Hepatocyte (in vitro differentiated cells): ENCODE measurements around the gene NAV2. TPM values are rescaled to one million over a fixed set of nuclear protein-coding genes. Genes with fewer than 3 reads are reported as not detected.

Experiments
- DNase-seq: peaks from one replicate; pipeline ENCODE4 v3.0.0-alpha.2; 2016; ENCODE audit warnings: low spot score
- H2AFZ ChIP-seq: fragments of 200-600 bp; sonication (generic); 2 replicates; pipeline ENCODE4 v1.6.0; 2016; ENCODE audit warnings: antibody characterized with exemption, mild to moderate bottlenecking
- H3K27ac ChIP-seq: fragments of 200-600 bp; sonication (generic); 2 replicates; pipeline ENCODE4 v1.5.1; 2016; ENCODE audit warnings: mild to moderate bottlenecking
- H3K27me3 ChIP-seq: fragments of 200-600 bp; sonication (generic); 2 replicates; pipeline ENCODE4 v1.6.1; 2016
- H3K36me3 ChIP-seq: fragments of 200-600 bp; sonication (generic); replicated peaks from 2 replicates; pipeline ENCODE4 v1.5.1; 2016; ENCODE audit warnings: low read depth; ENCODE audit not compliant: insufficient read depth
- H3K4me1 ChIP-seq: fragments of 200-600 bp; sonication (generic); 2 replicates; pipeline ENCODE4 v1.5.1; 2016; ENCODE audit warnings: mild to moderate bottlenecking, moderate library complexity; ENCODE audit not compliant: insufficient read depth
- H3K4me2 ChIP-seq: fragments of 200-600 bp; sonication (generic); 2 replicates; pipeline ENCODE4 v1.6.0; 2016
- H3K4me3 ChIP-seq: fragments of 200-600 bp; sonication (generic); 2 replicates; pipeline ENCODE4 v1.5.1; 2016; ENCODE audit warnings: mild to moderate bottlenecking
- H3K79me2 ChIP-seq: fragments of 200-600 bp; sonication (generic); 2 replicates; pipeline ENCODE4 v1.6.0; 2017; ENCODE audit warnings: mild to moderate bottlenecking
- H3K9me2 ChIP-seq: fragments of 200-600 bp; sonication (generic); replicated peaks from 2 replicates; pipeline ENCODE4 v1.6.0; 2017; ENCODE audit warnings: mild to moderate bottlenecking; ENCODE audit not compliant: insufficient read depth
- H3K9me3 ChIP-seq: fragments of 200-600 bp; sonication (generic); 2 replicates; pipeline ENCODE4 v1.5.1; 2016; ENCODE audit warnings: low read depth, mild to moderate bottlenecking
- H4K20me1 ChIP-seq: fragments of 200-600 bp; sonication (generic); 2 replicates; pipeline ENCODE4 v1.6.0; 2016; ENCODE audit warnings: mild to moderate bottlenecking; ENCODE audit not compliant: insufficient read depth, poor library complexity, severe bottlenecking
- CTCF ChIP-seq: fragments of 200-600 bp; sonication (generic); IDR thresholded peaks from 2 replicates; pipeline ENCODE4 v1.5.1; 2016; ENCODE audit warnings: antibody characterized with exemption, mild to moderate bottlenecking; ENCODE audit not compliant: poor library complexity
- EZH2 ChIP-seq: fragments of 200-600 bp; sonication (generic); IDR thresholded peaks from 2 replicates; pipeline ENCODE4 v1.6.1; 2016; ENCODE audit warnings: antibody characterized with exemption, mild to moderate bottlenecking, borderline replicate concordance
- EZH2phosphoT487 ChIP-seq: fragments of 200-600 bp; sonication (generic); IDR thresholded peaks from one replicate; pipeline ENCODE4 v1.6.1; 2018; ENCODE audit warnings: antibody characterized with exemption, mild to moderate bottlenecking, low read depth, moderate library complexity; ENCODE audit not compliant: unreplicated experiment, severe bottlenecking
- WGBS: methylation state at CpG from one replicate; pipeline ENCODE4 v1.1.6; 2016; ENCODE audit warnings: low lambda C conversion rate; ENCODE audit errors: missing lambda C conversion rate; 5-methylcytosine and 5-hydroxymethylcytosine counted together
- polyA plus RNA-seq: library from polyadenylated mRNA; unstranded; fragments of >200 nt; fragmentation: Nextera tagmentation; extraction: Ambion mirVana; gene quantifications from 2 replicates; pipeline ENCODE4 v1.2.1, GENCODE V29; 2016
- total RNA-seq: library from RNA; depleted of rRNA; stranded (reverse); fragments of >200 nt; gene quantifications from 2 replicates; pipeline ENCODE4 v1.2.3, GENCODE V29; 2014

The NAV2 gene
- total and polyA plus RNA-seq, 2 experiments from 2014 or later = 23.7 to 30.8 TPM

- H2AFZ ChIP-seq = no peak overlapping the region
Observed at GRCh38 chr11:19664886-19665548, 47.6 kb upstream of the NAV2 start.

GRCh38 chr11:19666951-19667350 lies 45.7 kb upstream of the NAV2 start:
- no peak overlapping the region for H3K27ac ChIP-seq
- H3K9me3 ChIP-seq = no peaks in the 10 kb centered on the region
- no peaks in the 10 kb centered on the region for H3K36me3 ChIP-seq
- H3K4me2 ChIP-seq = no peak overlapping the region
- no peak for TF ChIP-seq EZH2
- no peak for TF ChIP-seq EZH2phosphoT487
- TF ChIP-seq CTCF = no peak
- no peak overlapping the region for H3K4me3 ChIP-seq
- no peaks in the 10 kb centered on the region for H3K4me1 ChIP-seq
- no peaks in the 10 kb centered on the region for H3K79me2 ChIP-seq
- no peaks in the 10 kb centered on the region for H3K9me2 ChIP-seq
- H4K20me1 ChIP-seq = no peaks in the 10 kb centered on the region
- DNase-seq = no peak
- no peaks in the 10 kb centered on the region for H3K27me3 ChIP-seq
- 59% methylated on average over 3 of the region's 3 CpGs for WGBS
- no peak overlapping the region for H2AFZ ChIP-seq

More at GRCh38 chr11:19664886-19665548, 47.6 kb upstream of the NAV2 start:
- WGBS = 67% methylated on average over 4 of the region's 4 CpGs
- Histone ChIP-seq H3K79me2 (no peaks in the 10 kb centered on the region), H3K4me1 (no peaks in the 10 kb centered on the region), H3K9me2 (no peaks in the 10 kb centered on the region), H4K20me1 (no peaks in the 10 kb centered on the region), H3K36me3 (no peaks in the 10 kb centered on the region), H3K4me2 (no peak overlapping the region), H3K27ac (no peak overlapping the region), H3K9me3 (no peaks in the 10 kb centered on the region), H3K27me3 (no peaks in the 10 kb centered on the region), H3K4me3 (no peak overlapping the region)
- DNase-seq = no peak
- TF ChIP-seq EZH2phosphoT487 (no peak), EZH2 (no peak), CTCF (no peak)

GRCh38 chr11:19669511-19669910 lies 43.1 kb upstream of the NAV2 start:
- WGBS = 95% methylated on average over 1 of the region's 1 CpG
- H3K4me3 ChIP-seq = no peak overlapping the region
- H3K36me3 ChIP-seq = no peaks in the 10 kb centered on the region
- no peak overlapping the region for H3K4me2 ChIP-seq
- TF ChIP-seq EZH2phosphoT487 = no peak
- TF ChIP-seq CTCF = no peak
- TF ChIP-seq EZH2 = no peak
- no peak overlapping the region for H3K27ac ChIP-seq
- H3K79me2 ChIP-seq = no peaks in the 10 kb centered on the region
- H4K20me1 ChIP-seq = no peaks in the 10 kb centered on the region
- DNase-seq = no peak
- H3K4me1 ChIP-seq = peaks cover 11% of the 10 kb centered on the region
- H3K27me3 ChIP-seq = no peaks in the 10 kb centered on the region
- H3K9me2 ChIP-seq = no peaks in the 10 kb centered on the region
- H2AFZ ChIP-seq = no peak overlapping the region
- no peaks in the 10 kb centered on the region for H3K9me3 ChIP-seq
